Omental fat pad (tissue), 4 donors: ENCODE data around the gene RAB5A. TPM values are rescaled to one million over a fixed set of nuclear protein-coding genes. Genes with fewer than 3 reads are reported as not detected.
"Not testable (repeated sequence)": the region's sequence is repeated elsewhere in the genome, so short reads cannot be mapped to it uniquely, and the experiment has no call there.

Experiments
- ATAC-seq: fragments of 150-250 bp; one replicate; pipeline ENCODE4 v1.9.1; 2016; ENCODE audit warnings: mild to moderate bottlenecking, moderate library complexity; ENCODE audit not compliant: low FRiP score
- DNase-seq: peaks from one replicate; pipeline ENCODE4 v3.0.0-alpha.2; 2019; ENCODE audit warnings: low spot score
- total RNA-seq, 4 donors: library from RNA; depleted of rRNA; stranded (reverse); fragments of >200 nt; gene quantifications; one replicate each; pipeline ENCODE4 v1.1.0, GENCODE V29; 2016
- TF ChIP-seq, protein P1 (sequence below), 3 donors: fragments of 450-650 bp; IDR thresholded peaks; one replicate each; pipeline ENCODE4 v1.5.1; 2016 to 2017; ENCODE audit warnings: antibody characterized with exemption in 3 of 3, mild to moderate bottlenecking in 3 of 3, moderate library complexity in 2 of 3

RAB5A gene
- total RNA-seq, 4 donors from 2014 or later: 65.7 to 96.8 (median 85.8) TPM

DNA sequence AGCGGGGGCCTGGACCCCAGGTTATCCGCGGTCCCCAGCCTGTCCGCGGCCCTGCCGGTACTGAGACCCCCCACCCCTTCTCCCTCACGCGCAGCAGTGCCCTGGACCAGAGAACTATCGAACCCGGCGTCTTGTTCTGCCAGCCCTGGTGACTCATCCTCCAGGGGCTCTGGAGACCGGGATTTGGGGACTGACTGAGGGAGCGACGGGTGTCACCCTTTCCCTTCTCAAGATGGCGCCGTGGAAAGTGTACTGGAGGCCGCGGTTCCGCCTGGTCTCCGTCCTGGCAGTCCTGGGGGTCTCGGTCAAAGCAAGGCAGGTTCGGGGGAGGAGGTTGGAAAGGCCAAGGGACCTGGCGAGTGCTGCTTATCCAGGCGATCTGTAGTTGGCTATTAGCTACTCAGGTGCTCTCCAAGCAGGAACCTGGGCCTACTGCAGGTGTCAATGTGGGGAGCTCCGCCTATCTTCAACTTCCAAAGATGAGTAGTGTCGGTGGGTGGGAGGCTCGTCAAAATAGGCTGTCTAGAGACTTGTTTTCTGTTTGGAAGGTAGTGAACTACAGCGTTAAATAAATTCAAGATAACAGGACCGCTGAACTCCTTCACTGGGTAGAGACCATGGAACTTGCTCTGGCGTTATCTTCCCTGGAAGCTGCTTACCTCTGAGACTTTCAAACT lies 790 bp downstream of the RAB5A start:
- ATAC-seq (peak; percentile 31), DNase-seq (no peak)
- TF ChIP-seq, protein P1, sequence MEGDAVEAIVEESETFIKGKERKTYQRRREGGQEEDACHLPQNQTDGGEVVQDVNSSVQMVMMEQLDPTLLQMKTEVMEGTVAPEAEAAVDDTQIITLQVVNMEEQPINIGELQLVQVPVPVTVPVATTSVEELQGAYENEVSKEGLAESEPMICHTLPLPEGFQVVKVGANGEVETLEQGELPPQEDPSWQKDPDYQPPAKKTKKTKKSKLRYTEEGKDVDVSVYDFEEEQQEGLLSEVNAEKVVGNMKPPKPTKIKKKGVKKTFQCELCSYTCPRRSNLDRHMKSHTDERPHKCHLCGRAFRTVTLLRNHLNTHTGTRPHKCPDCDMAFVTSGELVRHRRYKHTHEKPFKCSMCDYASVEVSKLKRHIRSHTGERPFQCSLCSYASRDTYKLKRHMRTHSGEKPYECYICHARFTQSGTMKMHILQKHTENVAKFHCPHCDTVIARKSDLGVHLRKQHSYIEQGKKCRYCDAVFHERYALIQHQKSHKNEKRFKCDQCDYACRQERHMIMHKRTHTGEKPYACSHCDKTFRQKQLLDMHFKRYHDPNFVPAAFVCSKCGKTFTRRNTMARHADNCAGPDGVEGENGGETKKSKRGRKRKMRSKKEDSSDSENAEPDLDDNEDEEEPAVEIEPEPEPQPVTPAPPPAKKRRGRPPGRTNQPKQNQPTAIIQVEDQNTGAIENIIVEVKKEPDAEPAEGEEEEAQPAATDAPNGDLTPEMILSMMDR (IDR thresholded peaks at IDR 0.05): no peak

DNA sequence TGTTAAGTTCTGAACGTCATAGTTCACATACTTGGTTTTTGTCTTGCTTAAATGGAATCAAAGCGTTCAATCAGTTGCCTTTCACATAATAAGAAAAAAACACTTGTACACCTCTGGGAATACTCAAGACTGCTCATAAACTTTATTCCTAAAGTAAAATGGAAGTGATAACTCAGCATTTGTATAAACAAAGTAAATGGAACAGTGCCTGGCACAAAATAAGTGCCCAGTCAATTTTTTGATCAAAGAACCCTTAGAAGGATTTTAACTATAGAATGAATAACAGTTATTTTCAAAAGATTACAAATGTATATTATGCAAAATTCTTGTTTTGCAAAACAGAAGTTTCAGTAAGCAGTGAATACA lies 1.3 kb downstream of the RAB5A start:
- DNase-seq (no peak), ATAC-seq (no peak)
- TF ChIP-seq, protein P1 (IDR thresholded peaks at IDR 0.05): no peak

DNA sequence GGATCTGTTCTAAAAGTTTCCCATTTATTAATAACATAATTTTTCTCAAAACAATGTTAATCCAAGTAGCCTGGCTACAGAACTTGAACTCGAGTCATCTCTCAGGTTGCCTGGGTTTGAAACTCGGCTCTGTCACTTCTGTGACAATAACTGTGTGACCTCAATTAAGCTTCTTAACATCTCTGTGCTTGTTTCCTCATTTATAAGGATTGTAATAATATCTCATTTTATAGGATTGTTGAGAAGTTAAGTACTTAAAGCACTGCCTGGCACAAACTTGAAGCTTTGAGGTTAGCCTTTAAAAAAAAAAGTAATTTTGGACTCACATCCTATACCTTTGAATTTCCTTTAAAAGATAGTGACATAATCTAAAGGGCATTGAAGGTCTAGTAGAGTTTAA lies 3.4 kb downstream of the RAB5A start:
- DNase-seq: no peak
- ATAC-seq: no peak
- TF ChIP-seq, protein P1 (IDR thresholded peaks at IDR 0.05): no peak

DNA sequence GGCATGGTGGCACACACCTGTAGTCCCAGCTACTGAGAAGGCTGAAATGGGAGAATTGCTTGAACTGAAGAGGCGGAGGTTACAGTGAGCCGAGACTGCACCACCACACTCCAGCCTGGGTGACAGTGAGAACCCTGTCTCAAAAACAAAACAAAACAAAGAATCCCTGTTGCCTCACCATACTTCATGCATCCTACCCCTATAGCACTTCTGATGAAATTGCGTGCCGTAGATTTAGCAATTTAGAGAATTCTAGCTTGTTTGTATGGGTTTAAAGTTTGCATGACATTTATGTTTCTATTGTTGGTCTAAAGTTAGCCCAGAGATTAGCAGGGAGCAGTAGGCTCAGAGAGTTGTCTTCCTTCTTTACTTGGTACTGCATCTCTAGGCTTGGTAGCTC lies 7.8 kb downstream of the RAB5A start:
- no peak for ATAC-seq
- TF ChIP-seq, protein P1 (IDR thresholded peaks at IDR 0.05): no peak
- DNase-seq: no peak

DNA sequence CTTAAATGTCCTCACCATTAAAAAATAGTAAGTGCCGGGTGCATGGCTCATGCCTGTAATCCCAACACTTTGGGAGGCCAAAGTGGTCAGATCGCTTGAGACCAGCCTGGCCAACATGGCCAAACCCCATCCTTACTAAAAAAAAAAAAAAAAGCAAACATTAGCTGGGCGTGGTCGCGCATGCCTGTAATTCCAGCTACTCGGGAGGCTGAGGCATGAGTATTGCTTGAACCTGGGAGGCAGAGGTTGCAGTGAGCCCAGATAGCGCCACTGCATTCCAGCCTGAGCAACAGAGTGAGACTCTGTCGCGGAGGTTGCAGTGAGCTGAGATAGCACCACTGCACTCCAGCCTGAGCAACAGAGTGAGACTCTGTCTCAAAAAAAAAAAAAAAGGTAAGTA lies 10.5 kb downstream of the RAB5A start:
- not testable (repeated sequence) for ATAC-seq, DNase-seq

DNA sequence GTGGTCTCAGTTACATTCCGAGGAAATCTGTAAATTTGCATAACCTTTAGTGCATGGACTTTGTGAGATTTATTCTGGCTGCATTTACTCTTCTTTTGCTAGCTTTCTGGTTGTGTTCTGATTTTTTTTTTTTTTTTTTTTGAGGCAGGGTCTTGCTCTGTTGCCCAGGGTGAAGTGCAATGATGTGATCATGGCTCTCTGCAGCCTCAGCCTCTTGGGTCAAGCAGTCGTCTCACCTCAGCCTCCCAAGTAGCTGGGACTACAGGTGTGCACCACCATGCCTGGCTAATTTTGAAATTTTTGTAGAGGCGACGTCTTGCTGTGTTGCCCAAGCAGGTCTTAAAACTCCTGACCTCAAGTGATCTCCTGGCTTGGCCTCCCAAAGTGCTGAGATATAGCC lies 12.6 kb downstream of the RAB5A start:
- DNase-seq: no peak
- ATAC-seq: no peak
- TF ChIP-seq, protein P1 (IDR thresholded peaks at IDR 0.05): no peak

DNA sequence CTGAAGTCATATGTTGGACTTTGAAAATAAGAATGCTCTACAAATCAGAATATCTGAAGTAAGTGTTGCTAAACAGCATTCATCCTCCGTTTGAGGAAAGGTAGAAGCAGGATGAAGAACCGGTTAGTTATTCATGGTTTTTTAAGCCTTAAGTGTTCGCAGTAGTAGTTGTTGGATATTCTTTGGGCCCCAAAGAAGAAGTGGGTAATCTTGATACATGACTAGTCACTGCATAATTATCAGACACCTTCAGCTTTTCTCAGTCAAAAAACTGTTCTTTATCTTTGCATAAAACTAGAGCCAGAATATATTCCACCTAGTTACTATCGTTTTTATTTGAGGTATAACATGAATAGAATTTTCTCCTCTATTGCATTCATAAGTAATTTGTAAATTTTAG lies 13.8 kb downstream of the RAB5A start:
- no peak for ATAC-seq
- no peak for DNase-seq
- TF ChIP-seq, protein P1 (IDR thresholded peaks at IDR 0.05): no peak
